Activated CD8-positive, alpha-beta memory T cell treated with anti-CD3 and anti-CD28 coated beads for 24 hours (primary cell): ENCODE results near the gene PITRM1.
"Not testable (repeated sequence)": the region's sequence is repeated elsewhere in the genome, so short reads cannot be mapped to it uniquely, and the experiment has no call there.

ENCODE experiments used
- DNase-seq: peaks from one replicate; pipeline ENCODE4 v3.0.0-alpha.2; 2020

Gene PITRM1, protein sequence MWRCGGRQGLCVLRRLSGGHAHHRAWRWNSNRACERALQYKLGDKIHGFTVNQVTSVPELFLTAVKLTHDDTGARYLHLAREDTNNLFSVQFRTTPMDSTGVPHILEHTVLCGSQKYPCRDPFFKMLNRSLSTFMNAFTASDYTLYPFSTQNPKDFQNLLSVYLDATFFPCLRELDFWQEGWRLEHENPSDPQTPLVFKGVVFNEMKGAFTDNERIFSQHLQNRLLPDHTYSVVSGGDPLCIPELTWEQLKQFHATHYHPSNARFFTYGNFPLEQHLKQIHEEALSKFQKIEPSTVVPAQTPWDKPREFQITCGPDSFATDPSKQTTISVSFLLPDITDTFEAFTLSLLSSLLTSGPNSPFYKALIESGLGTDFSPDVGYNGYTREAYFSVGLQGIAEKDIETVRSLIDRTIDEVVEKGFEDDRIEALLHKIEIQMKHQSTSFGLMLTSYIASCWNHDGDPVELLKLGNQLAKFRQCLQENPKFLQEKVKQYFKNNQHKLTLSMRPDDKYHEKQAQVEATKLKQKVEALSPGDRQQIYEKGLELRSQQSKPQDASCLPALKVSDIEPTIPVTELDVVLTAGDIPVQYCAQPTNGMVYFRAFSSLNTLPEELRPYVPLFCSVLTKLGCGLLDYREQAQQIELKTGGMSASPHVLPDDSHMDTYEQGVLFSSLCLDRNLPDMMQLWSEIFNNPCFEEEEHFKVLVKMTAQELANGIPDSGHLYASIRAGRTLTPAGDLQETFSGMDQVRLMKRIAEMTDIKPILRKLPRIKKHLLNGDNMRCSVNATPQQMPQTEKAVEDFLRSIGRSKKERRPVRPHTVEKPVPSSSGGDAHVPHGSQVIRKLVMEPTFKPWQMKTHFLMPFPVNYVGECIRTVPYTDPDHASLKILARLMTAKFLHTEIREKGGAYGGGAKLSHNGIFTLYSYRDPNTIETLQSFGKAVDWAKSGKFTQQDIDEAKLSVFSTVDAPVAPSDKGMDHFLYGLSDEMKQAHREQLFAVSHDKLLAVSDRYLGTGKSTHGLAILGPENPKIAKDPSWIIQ

DNA sequence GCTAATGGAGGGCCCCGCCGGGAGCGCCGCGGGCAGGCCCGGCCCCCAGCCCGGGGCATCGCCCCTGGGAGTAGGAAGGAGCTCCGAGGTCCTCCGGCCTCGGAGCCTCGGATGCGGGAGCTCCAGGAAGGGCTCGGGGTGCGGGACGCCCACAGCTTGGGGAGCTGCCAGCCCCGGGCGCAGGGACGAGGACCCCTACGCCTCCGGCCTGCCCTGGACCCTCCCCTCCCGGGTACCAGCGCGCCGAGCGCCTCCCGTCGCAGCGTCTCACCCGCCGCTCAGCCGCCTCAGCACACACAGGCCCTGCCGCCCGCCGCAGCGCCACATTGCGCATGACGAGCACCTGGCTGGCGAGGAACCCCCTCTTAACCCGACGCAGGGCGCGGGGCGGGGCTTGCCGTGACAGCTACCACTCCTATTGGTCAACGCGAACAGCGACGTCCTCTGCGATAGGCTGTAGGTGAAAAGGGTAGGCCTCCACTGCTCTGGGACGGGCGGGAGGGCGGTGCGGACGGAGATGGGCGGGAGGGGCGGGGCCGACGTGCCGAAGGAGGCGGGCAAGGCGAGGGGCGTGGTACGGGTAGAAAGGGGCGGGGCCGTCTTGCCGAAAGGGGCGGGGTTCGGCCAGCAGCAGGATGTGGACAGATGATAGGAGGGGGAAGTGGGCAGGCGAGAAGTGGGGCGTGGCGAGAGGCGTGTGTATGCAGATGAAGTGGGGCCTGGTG, at the start of gene PITRM1:
PITRM1 (minus strand) TSS at position 337 of the 725 bp plus-strand sequence; CDS start at position 327, 10 bp downstream.
- DNase-seq: peak; percentile 99

DNA sequence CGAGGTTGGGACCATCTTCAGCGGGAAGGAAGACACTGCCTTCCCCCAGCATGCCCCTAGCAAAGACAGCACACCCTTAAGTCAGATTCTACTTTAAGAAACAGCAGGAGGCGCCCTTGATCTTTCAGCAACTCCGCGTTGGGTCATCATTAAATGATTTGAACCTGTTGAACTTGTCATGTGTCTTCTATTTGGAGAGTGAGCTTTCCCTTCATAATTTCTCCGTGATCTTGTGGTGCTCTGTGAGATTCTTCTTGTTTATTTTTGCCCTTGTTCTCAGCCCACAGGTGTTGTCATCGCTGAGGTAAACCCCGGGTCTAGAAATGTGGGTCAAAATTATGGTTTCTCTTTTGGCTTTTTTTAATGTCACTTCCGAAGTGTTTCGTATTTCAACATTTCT, 49.5 kb upstream of the PITRM1 start:
- DNase-seq: no peak

- not testable (repeated sequence) for DNase-seq
These were observed 49.0 kb upstream of the PITRM1 start for GRCh38 chr10:3221601-3222000.

GRCh38 chr10:3220853-3221252, 48.3 kb upstream of the PITRM1 start:
- no peak for DNase-seq

DNA sequence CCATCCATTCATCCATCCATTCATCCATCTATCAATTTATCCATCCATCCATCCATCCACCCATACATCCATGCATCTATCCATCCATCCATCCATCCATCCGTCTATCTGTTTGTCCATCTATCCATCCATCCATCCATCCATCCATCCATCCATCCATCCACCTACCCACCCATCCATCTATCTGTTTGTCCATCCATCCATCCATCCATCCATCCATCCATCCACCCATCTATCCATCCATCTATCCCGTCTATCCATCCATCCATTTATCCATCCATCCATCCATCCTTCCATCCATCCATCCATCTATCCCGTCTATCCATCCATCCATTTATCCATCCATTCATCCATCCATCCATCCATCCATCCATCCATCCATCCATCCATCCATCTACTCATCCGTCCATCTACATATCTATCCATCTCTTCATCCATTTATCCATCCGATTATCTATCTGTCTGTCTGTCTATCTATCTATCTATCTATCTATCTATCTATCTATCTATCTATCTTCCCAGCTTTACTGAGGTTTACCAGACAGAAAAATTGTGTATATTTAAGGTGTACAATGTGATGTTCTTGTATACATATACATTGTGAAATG, 46.5 kb upstream of the PITRM1 start:
- DNase-seq: not testable (repeated sequence)

DNA sequence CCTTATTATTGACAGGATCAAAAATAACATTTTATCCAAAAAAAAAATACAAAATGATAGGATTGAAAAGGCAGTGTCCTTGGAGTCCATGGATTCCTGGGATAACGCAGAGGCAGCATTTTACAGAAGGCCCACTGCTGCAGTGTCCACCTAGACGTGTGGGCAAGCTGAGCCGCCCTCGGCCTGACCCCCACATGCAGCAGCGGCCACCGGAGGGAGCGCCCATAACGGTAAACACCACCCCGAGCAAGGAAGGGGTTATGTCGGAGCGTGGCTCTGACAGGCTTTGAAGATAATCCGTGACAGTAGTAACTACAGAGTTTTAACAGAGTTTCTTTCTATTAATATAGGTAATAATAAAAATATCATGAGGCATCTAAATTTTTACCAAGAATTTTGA, 45.3 kb upstream of the PITRM1 start:
- DNase-seq: peak; percentile 19

DNA sequence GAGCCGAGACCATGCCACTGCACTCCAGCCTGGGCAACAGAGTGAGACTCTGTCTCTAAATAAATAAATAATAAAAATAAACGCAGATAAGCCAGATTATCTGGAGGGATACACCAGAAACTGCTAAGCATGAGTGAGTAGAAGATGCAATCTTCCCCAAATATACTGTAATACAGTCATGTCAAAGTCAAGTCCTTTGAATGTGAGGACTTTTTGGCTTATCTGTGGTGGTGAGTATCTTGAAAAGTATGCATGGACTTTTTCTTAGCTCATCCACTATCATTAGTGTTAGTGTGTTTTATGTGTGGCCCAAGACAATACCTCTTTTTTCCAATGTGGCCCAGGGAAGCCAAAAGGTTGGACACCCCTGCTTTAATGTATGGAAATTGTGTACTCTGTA, 44.7 kb upstream of the PITRM1 start:
- no peak for DNase-seq

DNA sequence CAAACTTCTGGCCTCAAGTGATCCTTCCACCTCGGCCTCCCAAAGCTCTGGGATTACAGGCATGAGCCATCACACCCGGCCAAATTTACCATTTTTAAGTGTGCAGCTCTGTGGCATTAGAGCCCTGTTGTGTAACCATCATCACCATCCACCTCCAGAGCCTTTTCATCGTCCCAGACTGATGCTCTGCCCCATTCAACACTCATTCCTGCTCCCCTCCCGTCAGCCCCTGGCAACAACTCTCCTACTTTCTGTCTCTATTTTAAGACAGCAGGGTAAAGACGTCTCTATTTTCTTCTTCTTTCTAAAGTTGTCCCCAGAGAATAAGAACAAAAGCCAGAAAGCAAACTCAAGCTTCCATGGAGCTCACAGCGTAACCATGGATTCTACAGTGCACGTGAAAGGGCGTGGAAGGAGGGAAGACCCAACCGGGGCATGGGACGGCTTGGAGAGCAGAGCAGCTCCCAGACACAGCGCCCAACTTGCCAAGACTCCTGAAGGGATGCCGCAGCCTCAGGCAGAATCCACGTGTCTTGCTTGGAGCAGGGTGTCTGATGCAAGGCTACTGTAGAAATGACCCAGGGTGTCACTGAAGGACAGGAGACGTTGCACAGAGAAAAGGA, 42.7 kb upstream of the PITRM1 start:
- peak; percentile 30 for DNase-seq

DNA sequence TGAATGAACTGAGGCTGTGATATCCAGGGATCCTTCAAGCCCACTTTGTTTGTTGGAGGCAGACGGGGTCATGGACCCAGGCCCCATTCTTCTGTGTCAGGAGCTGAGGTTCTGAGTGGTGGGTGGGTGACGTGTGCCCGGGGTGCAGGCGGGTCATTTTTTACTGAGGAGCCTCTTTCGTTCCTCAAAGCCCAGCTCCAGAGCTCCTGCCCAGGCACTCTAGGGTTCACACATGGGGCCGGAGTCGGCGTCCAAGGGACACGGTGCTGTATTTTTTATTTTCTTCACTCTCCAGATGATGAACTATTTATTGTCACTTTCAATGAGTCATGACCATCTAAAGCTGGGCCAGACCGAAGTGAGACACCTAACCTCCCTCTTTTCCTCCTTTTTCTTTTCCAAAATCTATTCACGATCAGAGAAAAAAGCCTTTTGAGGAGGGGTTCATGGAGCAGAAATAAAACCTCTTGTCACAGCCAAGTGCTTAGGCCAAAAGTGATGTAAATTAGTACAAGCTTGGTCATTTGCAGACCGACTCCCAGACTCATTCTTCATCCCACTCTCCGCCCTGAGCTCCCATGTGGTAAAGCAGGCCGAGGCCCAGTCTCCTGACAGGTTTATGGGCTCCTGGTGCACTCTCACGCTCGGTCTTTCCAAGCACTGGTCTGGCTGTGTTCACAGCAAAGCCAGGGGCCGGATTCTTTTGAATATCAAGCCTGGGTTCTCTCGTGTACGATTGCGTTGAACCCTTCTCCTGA, 41.4 kb upstream of the PITRM1 start:
- peak; percentile 33 for DNase-seq

DNA sequence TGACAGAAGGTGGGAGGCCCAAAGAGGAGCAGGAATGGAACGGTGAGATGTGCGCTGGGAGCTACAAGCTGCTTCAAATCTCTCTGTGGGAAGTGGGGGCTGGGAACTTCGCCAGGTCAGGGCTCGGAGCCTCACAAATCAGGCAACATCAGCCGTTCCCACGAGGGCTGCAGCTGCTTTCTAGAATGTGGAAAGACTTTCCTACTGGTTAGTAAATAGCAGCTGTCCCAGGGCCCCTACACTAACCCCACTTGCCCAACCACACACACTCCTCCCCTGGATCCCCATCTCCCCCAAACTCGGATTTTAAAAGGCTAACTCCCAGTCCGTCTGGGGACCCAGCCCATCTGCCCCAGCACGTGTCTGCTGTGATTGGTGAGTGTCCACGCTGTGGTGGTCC, 40.6 kb upstream of the PITRM1 start:
- DNase-seq: no peak

DNA sequence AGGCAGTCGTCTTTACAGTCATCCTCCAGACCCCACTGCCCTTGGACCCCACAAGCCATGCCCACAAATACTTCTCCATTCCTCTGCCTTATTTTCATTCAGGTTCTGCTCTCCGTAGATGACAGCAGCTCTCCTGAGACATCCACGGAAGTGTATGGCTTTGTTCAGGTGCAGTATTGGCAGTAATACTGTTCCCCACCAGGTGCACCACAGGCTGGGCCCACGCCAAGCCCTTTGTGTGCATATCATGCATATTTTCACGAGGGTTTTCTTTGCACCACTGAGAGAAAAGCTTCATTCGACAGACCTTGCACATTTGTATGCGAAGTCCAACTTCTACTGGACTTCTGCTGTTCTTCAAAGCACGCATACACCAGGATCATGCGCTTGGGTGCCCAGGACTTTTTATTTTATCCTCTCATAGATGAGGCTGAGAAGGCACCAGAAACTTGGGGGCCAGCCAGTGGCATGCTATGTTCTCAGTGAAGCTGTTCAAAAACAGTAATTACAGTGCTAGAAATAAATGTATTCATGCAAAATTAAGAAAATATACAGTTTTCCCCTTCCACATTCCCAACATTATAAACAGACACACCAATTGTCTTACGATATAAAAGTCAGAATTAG, 37.8 kb upstream of the PITRM1 start:
- DNase-seq: no peak

DNA sequence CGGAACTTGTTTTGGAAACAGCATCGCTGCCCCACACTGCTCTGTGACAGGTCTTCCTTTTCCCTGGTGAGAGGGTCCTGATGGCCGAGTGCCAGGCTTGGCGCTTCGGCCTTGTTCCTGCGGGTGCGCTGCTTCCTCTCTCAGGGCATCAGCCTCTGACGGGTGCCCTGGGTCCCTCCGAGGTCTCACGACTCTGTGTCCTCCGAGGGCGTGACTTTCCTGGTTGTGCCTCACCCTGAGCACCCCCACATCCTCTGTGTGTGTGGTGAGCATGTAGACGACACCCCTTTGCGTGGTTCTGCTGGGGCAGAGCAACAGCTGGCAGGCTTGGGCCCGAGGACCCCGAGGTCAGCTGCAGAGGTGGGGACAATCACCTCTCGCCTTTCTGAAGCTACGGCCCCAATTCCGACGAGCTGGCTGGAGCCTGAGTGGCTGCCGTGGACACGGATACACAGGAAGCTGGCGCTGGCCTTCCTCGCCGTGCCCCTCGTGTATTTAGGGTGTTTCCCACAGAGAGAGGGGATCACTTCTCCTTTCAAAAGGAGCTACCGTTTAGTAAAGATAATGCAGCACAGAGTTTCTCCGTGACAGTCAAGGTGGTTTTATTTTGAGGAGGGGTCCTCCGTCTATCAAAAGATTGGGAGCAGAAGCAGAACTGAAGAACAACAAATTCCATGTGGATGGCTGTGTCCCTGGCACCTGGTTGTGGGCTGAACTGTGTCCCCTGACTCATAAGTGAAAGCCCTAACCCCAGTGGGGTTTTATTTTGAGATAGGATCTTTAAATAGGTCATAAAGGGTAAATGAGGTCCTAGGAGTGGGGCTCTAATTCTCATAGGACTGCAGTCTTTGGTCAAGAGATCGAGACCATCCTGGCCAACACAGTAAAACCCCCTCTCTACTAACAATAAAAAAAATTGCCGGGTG, 36.2 kb upstream of the PITRM1 start:
- DNase-seq: peak; percentile 40

DNA sequence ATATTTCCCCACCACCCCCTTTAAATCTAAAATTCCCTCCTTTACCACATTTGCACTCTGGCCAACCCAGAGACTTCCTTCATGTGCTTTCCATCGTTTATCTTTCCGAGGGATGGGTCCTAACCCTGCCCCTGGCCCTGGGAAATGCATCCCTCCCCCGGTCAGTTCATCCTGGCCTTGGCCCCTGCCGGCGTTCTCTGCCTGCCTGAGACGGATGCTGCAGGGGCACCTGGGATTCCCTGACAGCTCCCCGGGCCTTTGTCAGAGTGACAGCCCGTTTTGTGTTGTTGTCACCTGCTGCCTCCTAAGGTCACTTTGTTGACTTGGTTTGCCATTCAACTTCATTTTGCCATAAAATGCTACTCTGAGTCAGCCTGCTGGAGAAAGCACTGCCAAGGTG, 34.8 kb upstream of the PITRM1 start:
- peak; percentile 52 for DNase-seq

DNA sequence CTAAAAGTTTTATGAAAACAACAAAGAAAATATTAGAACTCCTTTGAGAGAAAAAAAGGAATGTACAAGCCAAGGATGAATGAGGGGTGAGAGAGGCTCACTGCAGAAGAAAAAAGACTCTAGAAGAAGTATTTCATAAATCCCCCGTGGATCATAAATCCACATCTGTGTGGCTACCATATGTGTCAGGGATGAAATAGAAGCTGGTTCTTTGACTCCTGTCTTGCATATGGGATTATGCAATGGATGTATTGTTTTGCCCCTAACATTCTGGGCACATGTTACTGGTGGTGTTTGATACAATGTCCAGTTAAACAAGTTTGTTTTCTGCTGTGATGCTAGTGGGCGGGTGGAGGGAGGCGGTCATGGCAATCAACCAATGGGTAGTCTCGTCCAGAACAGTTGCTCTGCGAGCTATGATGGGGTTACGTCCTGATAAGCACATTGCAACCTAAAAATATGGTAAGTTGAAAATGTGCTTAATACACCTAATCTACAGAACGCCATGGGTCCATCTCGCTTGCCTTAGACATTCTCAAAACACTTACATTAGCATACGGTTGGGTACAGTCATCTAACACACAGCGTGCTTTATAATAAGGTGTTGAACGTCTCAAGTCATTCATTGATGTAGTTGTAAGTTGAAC, 34.1 kb upstream of the PITRM1 start:
- no peak for DNase-seq

- DNase-seq: no peak
These were observed 31.4 kb upstream of the PITRM1 start for GRCh38 chr10:3203972-3204371.

DNA sequence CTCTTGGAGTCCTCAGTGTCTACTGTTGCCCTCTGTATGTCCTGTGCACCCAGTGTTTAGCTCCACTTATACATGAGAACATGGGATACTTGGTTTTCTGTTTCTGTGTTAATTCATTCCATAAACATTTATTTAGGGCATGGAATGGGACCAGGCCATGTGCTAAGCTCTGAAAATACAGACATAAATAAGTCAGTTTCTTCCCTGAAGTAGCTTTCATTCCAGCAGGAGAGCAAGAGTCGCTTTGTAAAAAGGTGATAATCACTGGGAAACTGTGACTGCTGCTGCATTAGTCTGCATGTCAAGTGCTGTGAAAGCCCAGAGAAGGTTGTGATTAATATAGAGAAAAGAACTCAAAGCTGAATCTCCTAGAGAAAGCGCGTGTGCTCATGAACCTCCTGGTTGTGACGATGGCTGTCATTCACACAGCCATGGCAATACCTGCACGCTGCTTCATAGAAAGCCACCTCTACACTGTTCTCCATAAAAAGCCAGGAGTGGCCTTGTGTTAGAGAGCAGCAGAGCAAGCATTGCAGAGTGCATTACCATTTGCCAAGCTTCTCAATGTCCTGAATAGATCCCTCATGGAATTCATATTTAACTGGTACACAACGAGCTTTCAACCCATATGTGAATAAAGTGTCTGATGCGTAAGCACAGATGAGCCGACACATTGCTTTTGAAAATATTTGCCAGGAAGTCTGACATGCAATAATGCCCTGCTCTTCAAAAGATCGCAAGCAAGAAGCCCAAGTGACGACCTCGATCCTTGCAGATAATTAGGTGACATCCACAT, 30.6 kb upstream of the PITRM1 start:
- DNase-seq: no peak

DNA sequence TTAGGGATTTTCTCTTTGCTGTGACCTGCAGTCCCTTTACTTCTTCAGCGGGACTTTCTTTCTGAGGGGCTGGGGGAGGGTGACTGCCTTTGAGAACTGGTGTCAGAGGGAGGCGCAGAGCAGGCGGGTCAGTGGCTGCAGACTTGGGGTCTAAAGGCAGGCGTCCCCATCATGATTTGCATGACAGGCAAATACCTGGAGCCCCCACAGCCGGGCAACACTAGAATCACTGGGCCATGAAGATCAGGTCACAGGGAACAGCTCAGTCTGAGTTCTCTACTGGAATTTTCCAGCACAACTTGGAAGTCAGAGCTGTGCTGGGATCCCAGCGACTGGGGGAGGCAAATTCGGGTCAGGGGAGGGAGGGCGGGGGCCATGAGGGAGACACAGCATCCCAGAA, 29.2 kb upstream of the PITRM1 start:
- DNase-seq: no peak

GRCh38 chr10:3199488-3199887, 26.9 kb upstream of the PITRM1 start:
- no peak for DNase-seq
